ENCODE measurements around the gene RBBP5.

DNA sequence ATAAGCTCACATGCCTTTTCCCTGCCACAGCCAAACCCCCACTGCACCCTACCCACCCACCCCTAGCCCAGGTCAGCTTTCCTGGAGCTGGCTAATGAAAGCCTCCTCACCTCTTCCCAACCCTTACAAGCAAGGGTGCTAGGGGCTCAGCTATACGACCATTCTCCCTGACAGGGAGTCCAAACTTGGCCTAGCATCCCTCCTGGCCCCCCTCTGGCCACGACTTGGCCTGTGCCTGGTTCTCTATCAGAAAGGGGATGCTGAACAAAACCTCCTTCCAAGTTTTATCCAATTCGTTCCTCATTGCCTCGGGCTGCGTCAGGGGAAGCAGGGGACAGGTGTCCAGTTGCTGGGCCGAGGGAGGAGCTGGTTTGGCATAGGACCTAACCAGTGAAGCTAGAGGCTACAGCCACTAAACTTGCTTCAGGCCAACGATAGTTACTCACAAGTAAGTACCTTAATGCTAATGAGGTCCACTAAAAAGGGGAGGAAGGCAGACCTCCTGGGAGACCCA is 46.1 kb downstream of the RBBP5 start:
- TF ChIP-seq POLR2AphosphoS5 (IDR thresholded peaks at IDR 0.05; ENCODE audit: low read depth, low read length) = no peak
- no peak for TF ChIP-seq TAF1 (IDR thresholded peaks at IDR 0.05; ENCODE audit: low read depth, low read length)
- no peak for TF ChIP-seq POLR2A (IDR thresholded peaks at IDR 0.05; ENCODE audit: low read depth, low read length)
- no peak for TF ChIP-seq SPI1 (IDR thresholded peaks at IDR 0.05; ENCODE audit: low read depth, low read length)
